SU-DHL-6 (cell line): Measurements from ENCODE around the gene RPSA.
A peak's percentile ranks its signal among the peaks of the same experiment; 100 is the strongest.

Experiments
- H2AFZ ChIP-seq: fragments of 200-600 bp; sonication (generic); 2 replicates; pipeline ENCODE4 v1.6.1; 2014; ENCODE audit warnings: low read depth, mild to moderate bottlenecking, moderate library complexity, mixed read lengths, antibody characterized with exemption, low read length; ENCODE audit not compliant: severe bottlenecking
- H3F3A ChIP-seq: fragments of 200-600 bp; shearing (Covaris generic); 2 replicates; pipeline ENCODE4 v1.6.0; 2016; ENCODE audit warnings: antibody characterized with exemption, mild to moderate bottlenecking; ENCODE audit not compliant: insufficient read depth
- H3K27ac ChIP-seq: fragments of 200-600 bp; sonication (generic); 2 replicates; pipeline ENCODE4 v1.5.1; 2016; ENCODE audit warnings: low read depth, mild to moderate bottlenecking, low read length, moderate library complexity, mixed read lengths
- H3K27me3 ChIP-seq: fragments of 200-600 bp; sonication (generic), shearing (Covaris generic); 2 replicates; pipeline ENCODE4 v1.6.0; 2014; ENCODE audit warnings: mild to moderate bottlenecking, low read length
- H3K36me3 ChIP-seq: fragments of 200-600 bp; sonication (generic); 2 replicates; pipeline ENCODE4 v1.6.1; 2014; ENCODE audit warnings: mild to moderate bottlenecking, low read length, mixed read lengths
- H3K4me2 ChIP-seq: fragments of 300-600, 200-600 bp; shearing (Covaris generic), sonication (generic); 2 replicates; pipeline ENCODE4 v1.6.0; 2014; ENCODE audit warnings: low read length, low read depth, mild to moderate bottlenecking; ENCODE audit not compliant: poor library complexity, severe bottlenecking
- H3K4me3 ChIP-seq: fragments of 200-600 bp; sonication (generic); 2 replicates; pipeline ENCODE4 v1.5.1; 2014; ENCODE audit warnings: antibody characterized with exemption, low read length, mild to moderate bottlenecking, mixed read lengths; ENCODE audit not compliant: insufficient read depth, poor library complexity, severe bottlenecking
- H3K79me2 ChIP-seq: fragments of 200-600 bp; sonication (generic); 2 replicates; pipeline ENCODE4 v1.6.1; 2014; ENCODE audit warnings: mild to moderate bottlenecking, low read length, moderate library complexity; ENCODE audit not compliant: insufficient read depth
- H3K9ac ChIP-seq: fragments of 200-600 bp; sonication (generic); 2 replicates; pipeline ENCODE4 v1.7.0; 2014; ENCODE audit warnings: mild to moderate bottlenecking, low read length
- H3K9me2 ChIP-seq: fragments of 200-600 bp; sonication (generic); replicated peaks from 2 replicates; pipeline ENCODE4 v1.6.1; 2014; ENCODE audit warnings: low read length; ENCODE audit not compliant: insufficient read depth
- H3K9me3 ChIP-seq: fragments of 200-600 bp; sonication (generic); 2 replicates; pipeline ENCODE4 v1.6.1; 2014; ENCODE audit warnings: low read length, mixed read lengths; ENCODE audit not compliant: insufficient read depth
- H4K20me1 ChIP-seq: fragments of 200-600 bp; sonication (generic); 2 replicates; pipeline ENCODE4 v1.6.1; 2014; ENCODE audit warnings: low read depth, mild to moderate bottlenecking, antibody characterized with exemption, low read length, moderate library complexity, mixed read lengths
- CTCF ChIP-seq: fragments of 200-600 bp; sonication (generic); IDR thresholded peaks from one replicate; pipeline ENCODE4 v1.5.1; 2017; ENCODE audit warnings: antibody characterized with exemption, mild to moderate bottlenecking, low read length, moderate library complexity; ENCODE audit not compliant: insufficient read depth, poor library complexity, severe bottlenecking
- EZH2phosphoT487 ChIP-seq: fragments of 200-600 bp; sonication (generic), shearing (Covaris generic); conservative IDR thresholded peaks from 2 replicates; pipeline ENCODE4 v1.6.1; 2018; ENCODE audit warnings: mild to moderate bottlenecking, antibody characterized with exemption, low read length, moderate library complexity, mixed read lengths

Gene RPSA

GRCh38 chr3:39408493-39409372, 2.2 kb downstream of the RPSA start:
- peaks cover 55% of the 10 kb centered on the region for H3K36me3 ChIP-seq
- no peaks in the 10 kb centered on the region for H3K27me3 ChIP-seq
- peak overlapping the region; percentile 88 for H3K9ac ChIP-seq
- TF ChIP-seq EZH2phosphoT487 (no peak), CTCF (no peak)
- peak overlapping the region; percentile 79 for H3K4me2 ChIP-seq
- no peak overlapping the region for H2AFZ ChIP-seq
- H3K4me3 ChIP-seq = peak overlapping the region; percentile 78
- H3K79me2 ChIP-seq = peaks cover 38% of the 10 kb centered on the region
- H4K20me1 ChIP-seq = peaks cover 35% of the 10 kb centered on the region
- no peaks in the 10 kb centered on the region for H3K9me3 ChIP-seq
- H3K27ac ChIP-seq = peak overlapping the region; percentile 81
- peaks cover 75% of the 10 kb centered on the region for H3F3A ChIP-seq
- H3K9me2 ChIP-seq = no peaks in the 10 kb centered on the region

GRCh38 chr3:39409514-39410136, 3.1 kb downstream of the RPSA start:
- Histone ChIP-seq H2AFZ (no peak overlapping the region), H3K27ac (peak overlapping the region; percentile 11; the same call in 1 of the 2 replicates), H3K4me3 (no peak overlapping the region), H3K9me2 (no peaks in the 10 kb centered on the region), H3K79me2 (peaks cover 38% of the 10 kb centered on the region), H3F3A (peaks cover 80% of the 10 kb centered on the region), H3K9ac (peak overlapping the region; percentile 26), H4K20me1 (peaks cover 35% of the 10 kb centered on the region), H3K4me2 (peak overlapping the region; percentile 32), H3K9me3 (no peaks in the 10 kb centered on the region), H3K36me3 (peaks cover 55% of the 10 kb centered on the region), H3K27me3 (no peaks in the 10 kb centered on the region)
- TF ChIP-seq CTCF (no peak), EZH2phosphoT487 (no peak)

- peaks cover 38% of the 10 kb centered on the region for H3K79me2 ChIP-seq
- no peaks in the 10 kb centered on the region for H3K27me3 ChIP-seq
- H3K4me2 ChIP-seq = no peak overlapping the region
- H3K9me2 ChIP-seq = no peaks in the 10 kb centered on the region
- no peak overlapping the region for H3K9ac ChIP-seq
- TF ChIP-seq CTCF (no peak), EZH2phosphoT487 (no peak)
- H3F3A ChIP-seq = peaks cover 90% of the 10 kb centered on the region
- H3K27ac ChIP-seq = no peak overlapping the region
- no peak overlapping the region for H2AFZ ChIP-seq
- no peaks in the 10 kb centered on the region for H3K9me3 ChIP-seq
- H4K20me1 ChIP-seq = peaks cover 35% of the 10 kb centered on the region
- H3K36me3 ChIP-seq = peaks cover 55% of the 10 kb centered on the region
- no peak overlapping the region for H3K4me3 ChIP-seq
These were observed 4.4 kb downstream of the RPSA start for GRCh38 chr3:39410893-39411292.
